ENCODE results near the gene NELFB. TPM values are rescaled to one million over a fixed set of nuclear protein-coding genes. Genes with fewer than 3 reads are reported as not detected.
A peak's percentile ranks its signal among the peaks of the same experiment; 100 is the strongest.

The NELFB gene
- total and polyA plus RNA-seq, 9 of the 15 experiments (the other 6 are each of a cell fraction or from before 2014, with no cell fraction given), result 0.24 to 84.0 (median 29.7) TPM

DNA sequence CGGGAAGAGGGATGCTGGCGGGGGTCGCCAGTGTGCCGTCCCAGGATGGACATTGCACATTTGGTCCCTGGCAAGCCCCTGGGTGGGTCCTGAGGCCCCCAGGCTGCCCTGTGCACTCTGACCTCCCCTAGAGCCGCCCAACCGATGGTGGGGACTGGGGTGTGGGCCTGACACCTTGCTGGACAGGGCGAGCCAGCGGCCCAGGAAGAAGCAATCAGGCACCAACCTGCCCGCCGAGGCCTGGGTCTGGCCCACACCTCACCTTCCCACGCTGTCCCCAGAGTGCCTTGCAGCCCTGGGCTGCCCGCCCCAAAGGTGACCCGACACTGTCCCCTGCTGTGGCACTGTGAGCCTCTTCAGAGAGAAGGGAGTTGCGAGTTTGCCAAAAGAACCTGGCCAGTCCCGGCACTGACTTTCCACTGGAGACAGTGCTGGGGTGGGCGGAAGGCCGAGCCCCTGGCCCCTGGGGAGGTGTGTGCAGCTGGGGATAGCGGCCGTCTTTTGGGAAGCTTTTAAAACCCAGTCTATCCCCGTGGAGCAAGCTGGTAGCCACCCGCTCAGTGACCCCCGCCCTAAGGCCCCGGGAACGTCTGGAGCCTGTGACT lies 58.9 kb downstream of the NELFB start:
- H3K9me3 ChIP-seq (replicated peaks; ENCODE audit: control insufficient read depth, insufficient read depth, low read depth, low read length), result no peaks in the 10 kb centered on the region
- ChIA-PET POLR2A (interaction anchor here (2.3 kb wide), 1 partner anchor 11 kb away, joined by 10 read pairs; the partner anchor contains the start of gene NRARP), CTCF (ENCODE audit: low intra/inter-chr PET ratio) (no interaction called here)
- ATAC-seq (no peak), FAIRE-seq (no peak), DNase-seq (ENCODE audit: extremely low read depth in 1 of 4, low spot score in 3 of 4) (peak in 1 of 4 experiments; percentile 10)
- 0 out of 2 replicates have a peak, but pooled peaks cover 5% of the 10 kb centered on the region for H4K20me1 ChIP-seq (replicated peaks; ENCODE audit: control insufficient read depth, insufficient read depth, low read length)
- no peak overlapping the region for H3K27ac ChIP-seq (ENCODE audit: extremely low read depth, low read depth, low read length)
- H3K4me1 ChIP-seq (replicated peaks in 1 of 2; ENCODE audit: control insufficient read depth in 2 of 2, insufficient read depth in 2 of 2, low read length in 2 of 2), result peaks cover 16 to 96% of the 10 kb centered on the region in 2 experiments
- no peak overlapping the region for H3K4me2 ChIP-seq (ENCODE audit: insufficient read depth, low read length)
- no peaks in the 10 kb centered on the region for H3K79me2 ChIP-seq (ENCODE audit: control insufficient read depth, insufficient read depth, low read length)
- H3K9ac ChIP-seq (ENCODE audit: insufficient read depth in 1 of 2, low read depth in 2 of 2, low read length in 2 of 2), result no peak overlapping the region
- H3K36me3 ChIP-seq (ENCODE audit: control insufficient read depth, insufficient read depth, low read length), result no peaks in the 10 kb centered on the region
- H3K9me1 ChIP-seq (ENCODE audit: control insufficient read depth, insufficient read depth, low read length), result no peaks in the 10 kb centered on the region
- 0 out of 2 replicates have a peak, but pooled peaks have one; percentile 19 for TF ChIP-seq POLR2G (IDR thresholded peaks at IDR 0.05; ENCODE audit: low read depth, low read length)
- TF ChIP-seq, protein P1, sequence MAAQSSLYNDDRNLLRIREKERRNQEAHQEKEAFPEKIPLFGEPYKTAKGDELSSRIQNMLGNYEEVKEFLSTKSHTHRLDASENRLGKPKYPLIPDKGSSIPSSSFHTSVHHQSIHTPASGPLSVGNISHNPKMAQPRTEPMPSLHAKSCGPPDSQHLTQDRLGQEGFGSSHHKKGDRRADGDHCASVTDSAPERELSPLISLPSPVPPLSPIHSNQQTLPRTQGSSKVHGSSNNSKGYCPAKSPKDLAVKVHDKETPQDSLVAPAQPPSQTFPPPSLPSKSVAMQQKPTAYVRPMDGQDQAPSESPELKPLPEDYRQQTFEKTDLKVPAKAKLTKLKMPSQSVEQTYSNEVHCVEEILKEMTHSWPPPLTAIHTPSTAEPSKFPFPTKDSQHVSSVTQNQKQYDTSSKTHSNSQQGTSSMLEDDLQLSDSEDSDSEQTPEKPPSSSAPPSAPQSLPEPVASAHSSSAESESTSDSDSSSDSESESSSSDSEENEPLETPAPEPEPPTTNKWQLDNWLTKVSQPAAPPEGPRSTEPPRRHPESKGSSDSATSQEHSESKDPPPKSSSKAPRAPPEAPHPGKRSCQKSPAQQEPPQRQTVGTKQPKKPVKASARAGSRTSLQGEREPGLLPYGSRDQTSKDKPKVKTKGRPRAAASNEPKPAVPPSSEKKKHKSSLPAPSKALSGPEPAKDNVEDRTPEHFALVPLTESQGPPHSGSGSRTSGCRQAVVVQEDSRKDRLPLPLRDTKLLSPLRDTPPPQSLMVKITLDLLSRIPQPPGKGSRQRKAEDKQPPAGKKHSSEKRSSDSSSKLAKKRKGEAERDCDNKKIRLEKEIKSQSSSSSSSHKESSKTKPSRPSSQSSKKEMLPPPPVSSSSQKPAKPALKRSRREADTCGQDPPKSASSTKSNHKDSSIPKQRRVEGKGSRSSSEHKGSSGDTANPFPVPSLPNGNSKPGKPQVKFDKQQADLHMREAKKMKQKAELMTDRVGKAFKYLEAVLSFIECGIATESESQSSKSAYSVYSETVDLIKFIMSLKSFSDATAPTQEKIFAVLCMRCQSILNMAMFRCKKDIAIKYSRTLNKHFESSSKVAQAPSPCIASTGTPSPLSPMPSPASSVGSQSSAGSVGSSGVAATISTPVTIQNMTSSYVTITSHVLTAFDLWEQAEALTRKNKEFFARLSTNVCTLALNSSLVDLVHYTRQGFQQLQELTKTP (IDR thresholded peaks at IDR 0.05; ENCODE audit: low read depth in 1 of 2, partially characterized antibody in 2 of 2), result no peak
- no TSS peak for BruUV-seq (replicated peaks)
- intact Hi-C loops (cut with micrococcal nuclease) (no loop called here), in situ Hi-C loops (cut with MboI) (no loop called here)
- H3K27me3 ChIP-seq (ENCODE audit: control insufficient read depth in 2 of 2, insufficient read depth in 2 of 2, low read length in 2 of 2), result no peaks in the 10 kb centered on the region
- H3K4me3 ChIP-seq, result no peak overlapping the region
- no peak overlapping the region for H2AFZ ChIP-seq (ENCODE audit: low read depth, low read length)
- WGBS (ENCODE audit: insufficient coverage, low coverage, missing lambda C conversion rate), result 54% methylated on average over 19 of the region's 24 CpGs
